ENCODE data around the gene TNP2.
"Not testable (repeated sequence)": the region's sequence is repeated elsewhere in the genome, so short reads cannot be mapped to it uniquely, and the experiment has no call there.

TNP2 gene

GRCh38 chr16:11239644-11240632, 29.2 kb downstream of the TNP2 start:
- no peak for DNase-seq (ENCODE audit: low read depth)

DNA sequence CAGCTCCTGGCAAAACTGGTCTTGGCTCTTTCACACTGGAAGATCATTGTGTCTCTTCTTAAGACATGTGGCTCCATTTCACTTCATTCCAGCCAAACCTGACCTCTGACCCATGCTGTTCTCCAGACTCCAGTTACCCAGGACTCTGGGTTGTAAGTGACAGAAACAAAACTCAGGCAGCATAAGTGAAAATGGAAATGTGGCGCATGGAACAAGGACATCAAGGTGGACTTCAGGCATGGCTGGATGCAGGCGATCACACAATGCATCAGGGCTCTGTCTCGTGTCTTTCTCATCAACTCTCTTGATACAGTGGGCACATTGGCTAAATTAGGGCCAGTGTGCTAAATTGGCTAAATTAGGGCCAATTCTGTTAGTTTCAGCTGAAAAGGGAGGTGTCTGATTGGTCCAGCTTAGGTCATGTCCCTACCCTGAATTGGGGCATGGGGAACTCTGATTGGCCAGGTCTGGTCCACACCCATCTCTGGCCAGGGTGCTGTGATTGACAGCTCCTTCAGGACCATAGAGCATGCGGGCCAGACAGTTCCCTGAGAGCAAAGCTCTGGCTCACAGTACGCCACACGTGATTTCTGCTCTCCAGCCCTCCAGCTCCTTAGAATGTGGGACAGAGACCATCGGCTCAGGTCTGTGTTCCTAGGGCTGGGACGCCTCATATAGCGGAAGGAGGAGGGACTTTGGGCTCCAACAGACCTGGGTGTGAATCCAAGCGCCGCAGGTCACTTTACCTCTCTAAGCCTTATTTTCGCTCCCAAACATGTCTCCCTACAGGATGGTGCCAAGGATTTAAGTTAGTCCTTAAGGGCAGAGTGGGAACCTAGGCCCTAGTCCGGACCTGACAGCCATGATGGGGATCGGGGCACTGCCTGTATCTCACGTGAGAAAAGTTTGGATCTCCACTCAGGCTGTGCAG, 30.6 kb downstream of the TNP2 start:
- DNase-seq (ENCODE audit: low read depth): no peak

GRCh38 chr16:11236461-11237254, 32.5 kb downstream of the TNP2 start:
- DNase-seq (ENCODE audit: low read depth): no peak

GRCh38 chr16:11235703-11235991, 33.5 kb downstream of the TNP2 start:
- DNase-seq (ENCODE audit: low read depth): no peak

DNA sequence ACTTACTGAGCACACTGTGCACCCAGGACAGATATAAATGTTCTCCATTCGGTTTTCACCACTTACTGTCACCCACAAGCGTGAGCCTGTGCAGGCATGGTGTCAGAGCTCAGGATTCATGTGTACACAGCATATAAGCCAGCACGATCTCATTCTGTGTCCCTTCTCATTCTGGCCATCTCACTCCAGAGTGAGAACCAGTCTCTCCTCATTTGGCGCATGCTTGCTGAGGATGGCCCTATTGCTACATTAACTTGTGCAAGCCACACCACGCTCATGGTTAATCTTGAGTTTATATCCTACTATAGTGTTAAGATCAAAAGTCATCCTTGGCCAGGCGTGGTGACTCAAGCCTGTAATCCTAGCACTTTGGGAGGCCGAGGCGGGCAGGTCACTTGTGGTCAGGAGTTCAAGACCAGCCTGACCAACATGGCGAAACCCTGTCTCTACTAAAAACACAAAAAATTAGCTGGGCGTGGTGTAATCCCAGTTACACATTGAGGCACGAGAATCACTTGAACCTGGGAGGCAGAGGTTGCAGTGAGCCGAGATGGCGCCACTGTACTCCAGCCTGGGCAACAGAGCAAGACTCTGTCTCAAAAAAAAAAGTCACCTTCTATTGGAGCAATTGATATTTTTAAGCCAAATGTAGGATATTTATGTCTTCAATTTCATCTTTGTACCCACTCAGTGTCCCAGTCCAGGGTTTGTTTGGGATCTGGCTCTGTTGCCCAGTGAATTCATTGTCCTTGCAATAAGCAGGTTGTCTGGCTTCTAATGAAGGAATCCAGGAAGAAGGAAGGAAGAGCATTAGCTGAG, 34.0 kb downstream of the TNP2 start:
- no peak for DNase-seq (ENCODE audit: low read depth)

DNA sequence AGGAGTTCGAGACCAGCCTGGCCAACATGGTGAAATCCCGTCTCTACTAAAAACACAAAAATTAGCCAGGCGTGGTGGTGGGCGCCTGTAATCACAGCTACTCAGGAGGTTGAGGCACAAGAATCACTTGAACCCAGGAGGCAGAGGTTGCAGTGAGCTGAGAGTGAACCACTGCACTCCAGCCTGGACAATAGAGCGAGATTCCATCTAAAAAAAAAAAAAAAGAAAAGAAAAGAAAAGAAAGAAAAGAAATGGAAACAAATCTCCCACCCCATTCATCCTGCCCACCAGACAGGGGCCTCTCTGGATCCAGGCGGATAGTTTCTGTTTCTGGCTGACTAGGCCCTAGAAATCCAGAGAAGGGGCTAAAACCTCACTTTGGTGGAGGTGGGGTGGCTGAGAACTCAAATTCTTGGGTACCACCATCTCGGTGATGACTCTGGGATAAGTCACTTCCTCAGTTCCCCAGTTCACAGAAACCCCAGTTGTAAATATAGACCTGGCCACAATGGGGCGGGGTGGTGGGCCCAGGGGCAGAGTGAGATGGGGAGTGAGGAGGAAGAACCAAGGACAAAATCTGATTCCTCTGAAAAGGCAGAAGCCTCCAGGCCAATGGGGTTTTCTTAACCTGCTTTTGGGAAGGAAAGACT, 35.3 kb downstream of the TNP2 start:
- no peak for DNase-seq (ENCODE audit: low read depth)

- DNase-seq (ENCODE audit: low read depth): no peak
These were observed 36.0 kb downstream of the TNP2 start for GRCh38 chr16:11232852-11233726.

- DNase-seq (ENCODE audit: low read depth): no peak
These were observed 36.7 kb downstream of the TNP2 start for GRCh38 chr16:11232302-11232851.

DNA sequence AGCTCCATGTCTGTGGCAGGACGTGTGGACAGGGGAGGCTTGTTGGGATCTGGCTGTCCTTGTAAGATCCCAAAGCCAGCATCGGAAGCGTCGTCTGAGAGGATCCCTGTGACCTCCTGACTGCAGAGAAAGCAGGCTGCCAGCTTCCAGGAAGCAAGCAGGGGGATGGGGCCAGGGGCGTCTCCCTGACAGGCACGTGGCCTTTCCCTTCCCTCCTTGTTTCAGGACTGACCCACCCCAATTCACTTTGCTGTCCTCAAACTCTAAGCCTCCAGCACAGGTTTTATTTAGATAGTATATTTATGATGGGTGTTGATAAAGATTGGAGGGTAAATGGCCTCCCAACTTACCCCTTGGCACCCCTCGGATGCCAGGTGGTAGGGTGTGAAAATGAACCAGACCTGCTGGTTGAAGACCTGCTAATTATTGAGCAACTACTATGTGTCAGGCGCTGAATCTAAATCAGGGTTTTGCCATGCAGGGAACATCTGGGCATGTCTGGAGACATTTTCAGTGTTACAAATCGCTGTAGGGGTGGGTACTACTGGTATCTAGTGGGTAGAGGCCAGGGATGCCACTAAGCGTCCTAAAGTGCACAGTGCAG, 37.7 kb downstream of the TNP2 start:
- no peak for DNase-seq (ENCODE audit: low read depth)

GRCh38 chr16:11229906-11230305, 39.2 kb downstream of the TNP2 start:
- DNase-seq (ENCODE audit: low read depth): no peak

GRCh38 chr16:11229432-11229831, 39.7 kb downstream of the TNP2 start:
- no peak for DNase-seq (ENCODE audit: low read depth)

- no peak for DNase-seq (ENCODE audit: low read depth)
These were observed 43.2 kb downstream of the TNP2 start for GRCh38 chr16:11225677-11226549.

GRCh38 chr16:11224894-11225676, 44.0 kb downstream of the TNP2 start:
- no peak for DNase-seq (ENCODE audit: low read depth)

- no peak for DNase-seq (ENCODE audit: low read depth)
These were observed 44.8 kb downstream of the TNP2 start for GRCh38 chr16:11224096-11224893.

- DNase-seq (ENCODE audit: low read depth): not testable (repeated sequence)
These were observed 48.6 kb downstream of the TNP2 start for GRCh38 chr16:11220507-11220906.

DNA sequence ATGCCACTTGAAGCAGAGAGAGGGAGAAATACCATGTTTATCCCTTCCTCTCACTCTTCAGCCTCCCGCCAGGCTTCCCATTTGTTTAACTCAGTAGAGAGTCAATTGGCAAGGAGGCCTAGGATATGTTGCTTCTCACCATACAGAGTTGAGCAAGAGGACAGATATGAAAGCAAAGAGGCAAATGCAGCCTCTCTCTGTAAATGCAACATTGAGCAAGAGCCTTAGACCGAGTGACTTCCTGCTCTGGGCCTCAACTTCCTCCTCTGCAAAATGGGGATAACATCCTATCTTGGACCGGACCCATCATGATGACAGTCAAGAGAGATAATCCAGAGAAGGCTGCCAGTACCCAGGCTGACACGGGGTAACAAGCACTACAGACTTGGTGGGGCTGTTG, 49.9 kb downstream of the TNP2 start:
- DNase-seq (ENCODE audit: low read depth): no peak

All from HS-27A (cell line).